ENCODE data around the gene ZNF664. TPM values are rescaled to one million over a fixed set of nuclear protein-coding genes. Genes with fewer than 3 reads are reported as not detected.

ZNF664 gene
- total and polyA plus RNA-seq, 2 of the 8 experiments (the other 6 are each of a cell fraction or from before 2014, with no cell fraction given) = 22.8 to 51.4 TPM

DNA sequence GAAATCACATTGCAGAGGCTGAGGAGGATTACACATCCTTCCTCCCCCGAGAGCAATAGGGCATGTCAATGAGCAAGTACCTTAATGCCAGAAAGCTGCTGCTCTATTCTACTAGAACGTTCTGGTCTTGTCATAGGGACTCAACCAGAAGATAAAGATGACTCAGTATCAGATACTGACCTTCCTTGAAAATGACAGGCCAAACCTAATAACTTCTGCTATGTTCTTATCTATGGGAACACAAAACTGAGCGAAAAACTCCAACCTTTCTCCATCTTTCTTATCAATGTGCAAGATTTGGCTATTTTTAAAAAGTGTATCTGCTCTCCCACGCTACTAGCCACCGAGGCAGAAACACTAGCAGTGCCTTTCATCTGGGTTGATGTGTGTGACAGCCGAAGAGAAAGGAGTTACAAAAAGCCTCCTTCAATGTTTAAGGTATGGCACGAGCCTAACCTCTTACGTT is 5.9 kb upstream of the ZNF664 start:
- CTCF ChIA-PET (ENCODE audit: partially characterized antibody) = no interaction called here
- H2AK5ac ChIP-seq (ENCODE audit: low read depth, low read length) = no peak overlapping the region
- peak; percentile 35; the same call in 1 of the 2 replicates for TF ChIP-seq SUZ12 (IDR thresholded peaks at IDR 0.05; ENCODE audit: low read length)

More for the DNA sequence above, 5.9 kb upstream of the ZNF664 start:
- H3K4me3 ChIP-seq (ENCODE audit: extremely low read depth in 1 of 4, insufficient read depth in 2 of 4, low read depth in 3 of 4, low read length in 4 of 4) = no peak overlapping the region
- H4K91ac ChIP-seq (replicated peaks; ENCODE audit: insufficient read length, low read length) = no peak overlapping the region
- H4K5ac ChIP-seq (ENCODE audit: insufficient read length, low read depth, low read length) = no peak overlapping the region
- no peaks in the 10 kb centered on the region for H3K79me1 ChIP-seq (ENCODE audit: low read depth, low read length)
- no peak overlapping the region for H2BK15ac ChIP-seq (ENCODE audit: low read length)
- no peak overlapping the region for H3K4me2 ChIP-seq (ENCODE audit: insufficient read depth in 1 of 2, low read depth in 2 of 2, low read length in 2 of 2)
- no peak overlapping the region for H2BK5ac ChIP-seq (ENCODE audit: low read depth, low read length)
- H3K56ac ChIP-seq (replicated peaks; ENCODE audit: insufficient read length, low read depth, low read length) = no peak overlapping the region
- H3K23me2 ChIP-seq (ENCODE audit: low read depth, low read length) = no peaks in the 10 kb centered on the region; the same call in 1 of the 2 replicates
- H3K4me1 ChIP-seq (replicated peaks in 1 of 4; ENCODE audit: control insufficient read depth in 3 of 4, insufficient read depth in 4 of 4, low read length in 3 of 4) = peaks cover 0 to 4% (median 3%) of the 10 kb centered on the region in 4 experiments; a peak in 3 of 7 replicates
- H3K36me3 ChIP-seq (ENCODE audit: control insufficient read depth in 2 of 4, insufficient read depth in 4 of 4, low read length in 3 of 4) = peaks cover 0 to 4% (median 0%) of the 10 kb centered on the region in 4 experiments; a peak in 1 of 8 replicates
- H2BK12ac ChIP-seq (ENCODE audit: low read depth, low read length) = no peak overlapping the region
- H2AFZ ChIP-seq (ENCODE audit: low read length) = no peak overlapping the region
- peaks cover 67 to 94% (median 82%) of the 10 kb centered on the region in 4 experiments for H3K27me3 ChIP-seq (replicated peaks in 1 of 4; ENCODE audit: control insufficient read depth in 3 of 4, extremely low read depth in 1 of 4, insufficient read depth in 3 of 4, low read length in 3 of 4)
- no peak overlapping the region for H4K8ac ChIP-seq (ENCODE audit: extremely low read depth, insufficient read depth, low read length)
- no peak overlapping the region for H3K27ac ChIP-seq (ENCODE audit: low read depth, low read length)
- 77% methylated on average over 8 of the region's 8 CpGs; no CpG with 5 or more reads in 1 of the 2 experiments for WGBS, 2 experiments (ENCODE audit: extremely low coverage in 1 of 2, insufficient coverage in 1 of 2, insufficient read length in 1 of 2, insufficient replicate concordance in 2 of 2, low coverage in 1 of 2, low lambda C conversion rate in 2 of 2, missing lambda C conversion rate in 1 of 2)
- no peak overlapping the region for H3K23ac ChIP-seq (ENCODE audit: insufficient read length)
- H3K14ac ChIP-seq (ENCODE audit: insufficient read length) = no peak overlapping the region
- no peaks in the 10 kb centered on the region for H3K79me2 ChIP-seq (ENCODE audit: control insufficient read depth in 1 of 2, insufficient read depth in 2 of 2, low read length in 2 of 2)
- H2BK120ac ChIP-seq (replicated peaks; ENCODE audit: low read depth, low read length) = no peak overlapping the region
- FAIRE-seq (no peak), DNase-seq (ENCODE audit: low read depth in 1 of 2, low spot score in 2 of 2) (no peak)
- no peak overlapping the region for H3K9ac ChIP-seq (replicated peaks in 1 of 4; ENCODE audit: extremely low read depth in 1 of 4, low read depth in 3 of 4, low read length in 3 of 4)
- peaks cover 2 to 27% of the 10 kb centered on the region in 2 experiments for H4K20me1 ChIP-seq (replicated peaks in 1 of 2; ENCODE audit: control insufficient read depth in 1 of 2, insufficient read depth in 2 of 2, low read length in 2 of 2)
- no peaks in the 10 kb centered on the region for H3K9me3 ChIP-seq (ENCODE audit: insufficient read depth in 2 of 2, low read depth in 1 of 2, low read length in 1 of 2)
- H2BK20ac ChIP-seq (ENCODE audit: low read length) = no peak overlapping the region
- no peak overlapping the region for H3K4ac ChIP-seq (replicated peaks; ENCODE audit: insufficient read length, low read depth, low read length)
- POLR2A ChIA-PET (ENCODE audit: partially characterized antibody) = no interaction called here
- H3K18ac ChIP-seq (ENCODE audit: extremely low read depth, low read length) = no peak overlapping the region
